GM18511 (cell line): Measurements from ENCODE around the gene C19orf67.
"Not testable (repeated sequence)": the region's sequence is repeated elsewhere in the genome, so short reads cannot be mapped to it uniquely, and the experiment has no call there.

Experiments
- ATAC-seq: cut with Tn5 transposase; IDR thresholded peaks from one replicate; pipeline ENCODE4 v1.9.1; 2021; ENCODE audit warnings: mild to moderate bottlenecking, moderate library complexity; ENCODE audit not compliant: unreplicated experiment

The C19orf67 gene

DNA sequence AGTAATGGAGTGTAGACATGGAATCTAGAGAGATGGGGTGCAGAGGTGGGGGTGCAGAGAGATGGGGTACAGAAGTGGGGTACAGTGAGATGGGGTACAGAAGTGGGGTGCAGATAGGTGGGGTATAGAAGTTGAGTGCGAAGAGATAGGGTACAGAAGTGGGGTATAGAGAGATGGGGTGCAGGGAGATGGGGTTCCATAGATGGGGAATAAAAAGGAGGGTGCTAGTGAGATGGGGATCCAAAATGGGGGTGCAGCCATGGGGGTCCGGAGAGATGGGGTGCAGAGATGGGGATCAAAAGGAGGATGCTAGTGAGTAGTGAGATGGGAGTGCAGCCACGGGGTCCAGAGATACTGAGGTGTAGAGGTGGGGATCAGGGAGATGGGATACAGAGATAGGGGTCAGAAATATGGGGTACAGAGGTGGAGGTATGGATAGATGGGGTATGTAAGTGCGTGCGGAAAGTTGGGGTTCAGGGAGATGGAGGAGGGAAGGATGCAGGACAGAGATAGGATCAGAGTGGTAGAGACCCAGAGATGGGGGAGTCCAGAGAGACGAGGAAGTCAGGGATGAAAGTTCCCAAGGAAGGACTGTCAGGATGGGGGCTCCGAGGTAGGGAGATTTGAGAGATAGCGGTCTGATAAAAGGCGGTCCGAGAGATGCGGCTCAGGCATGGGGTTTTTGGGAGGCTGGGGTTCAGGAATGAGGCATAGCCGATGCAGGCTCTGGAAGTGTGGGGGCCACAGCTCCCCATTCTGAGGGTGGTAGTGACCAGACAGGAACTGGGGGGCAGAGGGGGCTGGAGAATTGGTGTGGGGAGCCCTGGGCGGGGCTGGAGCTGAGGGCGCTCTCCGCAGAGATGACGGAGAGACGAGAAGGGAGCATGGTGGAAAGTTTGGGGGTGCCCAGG is 27.1 kb downstream of the C19orf67 start:
- ATAC-seq = no peak

DNA sequence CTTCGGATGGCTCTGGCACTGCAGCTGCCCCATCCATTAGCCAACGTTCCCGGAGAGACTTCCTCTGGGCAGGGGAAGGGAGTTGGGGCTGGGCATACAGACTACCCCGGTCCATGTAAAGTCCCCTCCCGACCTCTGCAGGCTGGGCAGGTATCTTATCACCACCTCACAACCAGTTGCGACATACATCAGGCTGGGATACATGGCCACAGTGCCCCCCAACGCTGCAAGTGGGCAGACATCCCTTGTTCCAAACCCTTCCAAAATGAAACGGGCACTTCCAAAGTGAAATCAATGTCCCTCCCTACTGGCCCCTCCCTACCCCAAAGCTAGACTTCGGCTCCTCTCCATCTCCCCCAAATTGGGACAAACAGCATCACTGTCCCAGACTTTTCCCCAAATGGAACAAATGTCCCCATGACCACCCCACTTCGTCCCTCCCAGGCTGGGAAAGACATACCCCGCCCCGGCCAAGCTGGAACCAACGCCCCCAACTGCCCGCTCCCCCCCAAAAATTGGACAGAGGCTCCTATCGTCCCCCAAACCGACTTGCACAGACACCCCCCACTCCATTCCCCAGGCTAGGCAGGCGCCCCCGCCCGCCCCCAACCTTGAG is 28.7 kb downstream of the C19orf67 start:
- no peak for ATAC-seq

DNA sequence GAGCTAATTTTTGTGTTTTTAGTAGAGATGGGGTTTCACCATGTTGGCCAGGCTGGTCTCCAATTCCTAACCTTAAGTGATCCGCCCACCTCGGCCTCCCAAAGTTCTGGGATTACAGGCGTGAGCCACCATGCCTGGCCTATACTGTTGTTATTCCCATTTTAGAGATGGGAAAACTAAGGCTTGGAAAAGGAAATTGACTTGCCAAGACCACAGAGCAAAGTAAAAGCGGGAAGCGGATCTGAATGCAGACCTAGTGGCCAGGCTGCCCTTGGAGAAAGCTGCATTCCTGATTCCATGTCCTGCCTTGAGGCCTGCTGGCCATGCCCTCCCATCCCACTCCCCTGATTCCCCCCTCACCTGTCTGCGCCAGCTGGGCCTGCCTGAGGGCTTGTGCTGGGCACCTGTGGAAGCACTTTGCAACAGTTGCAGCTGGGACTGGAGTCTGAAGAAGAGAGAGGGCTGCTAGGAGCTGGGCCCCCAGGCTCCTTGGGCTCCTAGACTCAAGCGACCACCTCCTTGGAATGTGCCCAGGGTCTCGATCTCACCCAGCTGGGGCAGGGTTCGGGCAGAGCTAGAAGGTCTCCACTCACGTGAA is 29.4 kb downstream of the C19orf67 start:
- no peak for ATAC-seq

DNA sequence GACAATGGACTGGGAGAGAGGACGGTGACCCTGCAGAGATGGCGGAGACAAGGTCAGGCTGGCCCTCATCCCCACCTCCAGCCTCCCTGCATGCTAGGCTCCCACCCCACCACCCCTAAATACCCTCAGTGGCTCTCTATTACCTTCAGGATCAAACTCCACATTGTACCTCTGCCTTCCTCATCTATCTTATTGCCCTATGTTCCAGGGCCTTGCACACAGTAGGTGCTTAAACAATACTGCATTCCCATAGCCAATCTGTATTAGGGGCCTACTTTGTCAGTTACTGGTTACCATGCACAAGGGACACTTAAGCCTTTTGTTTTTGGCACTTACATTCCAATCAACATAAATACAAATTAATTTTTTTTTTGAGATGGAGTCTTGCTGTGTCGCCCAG is 30.2 kb downstream of the C19orf67 start:
- no peak for ATAC-seq

DNA sequence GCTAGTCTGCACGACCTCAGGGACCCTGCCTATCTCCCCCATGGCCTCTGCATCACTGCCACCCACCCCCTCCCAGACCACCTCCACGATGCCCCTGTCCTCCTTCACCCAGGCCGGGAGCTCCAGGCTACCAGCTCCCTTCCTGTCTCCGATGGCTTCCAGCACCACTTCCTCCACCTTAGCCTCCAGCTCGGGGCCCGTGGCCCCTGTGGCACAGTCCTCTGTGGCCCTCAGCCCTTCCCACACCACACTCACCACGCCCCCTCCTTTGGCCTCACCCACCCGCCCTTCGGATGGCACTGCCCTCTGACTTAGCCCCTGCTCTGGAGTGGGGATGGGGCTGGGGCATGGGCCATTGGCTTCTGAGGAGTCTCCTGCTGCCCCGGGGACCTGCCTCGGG is 30.9 kb downstream of the C19orf67 start:
- ATAC-seq = no peak

DNA sequence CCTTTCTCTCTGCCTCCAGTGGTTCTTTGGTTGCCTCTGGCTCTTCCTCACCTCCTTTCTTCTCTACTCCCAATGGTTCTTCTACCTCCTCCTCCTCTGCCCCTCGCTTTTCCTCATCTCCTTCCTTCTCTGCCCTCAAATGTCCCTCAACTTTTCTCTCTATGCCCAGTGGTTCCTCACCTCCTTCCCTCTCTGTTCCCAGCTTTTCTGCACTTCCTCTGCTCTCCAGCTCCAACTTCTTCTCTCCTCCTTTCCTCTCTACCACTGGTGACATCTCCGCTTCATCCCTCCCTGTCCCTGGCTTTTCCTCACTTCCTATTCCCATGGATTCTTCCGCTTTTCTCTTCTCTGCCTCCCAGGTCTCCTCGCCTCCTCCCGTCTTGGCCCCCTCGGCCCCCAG is 31.5 kb downstream of the C19orf67 start:
- no peak for ATAC-seq

DNA sequence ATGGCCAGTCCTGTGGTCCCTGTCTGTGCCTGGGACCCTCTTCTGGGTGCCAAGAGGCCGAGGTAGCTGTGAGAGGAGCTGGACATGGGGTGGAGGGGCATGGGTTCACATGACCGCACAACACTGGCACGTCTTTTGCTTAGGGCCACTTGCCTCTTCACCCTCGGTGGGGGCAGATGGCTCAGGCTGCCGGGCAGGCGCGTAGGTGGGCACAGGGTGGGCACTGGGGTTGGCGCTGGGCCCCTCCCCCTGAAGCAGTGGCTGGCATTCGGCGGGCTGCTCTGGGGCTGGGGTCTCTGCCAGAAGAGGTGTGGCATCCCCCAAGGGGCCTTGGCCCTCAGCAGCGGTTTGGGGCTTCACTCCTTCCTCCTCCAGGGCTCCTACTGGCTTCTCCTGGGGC is 32.1 kb downstream of the C19orf67 start:
- ATAC-seq = no peak

DNA sequence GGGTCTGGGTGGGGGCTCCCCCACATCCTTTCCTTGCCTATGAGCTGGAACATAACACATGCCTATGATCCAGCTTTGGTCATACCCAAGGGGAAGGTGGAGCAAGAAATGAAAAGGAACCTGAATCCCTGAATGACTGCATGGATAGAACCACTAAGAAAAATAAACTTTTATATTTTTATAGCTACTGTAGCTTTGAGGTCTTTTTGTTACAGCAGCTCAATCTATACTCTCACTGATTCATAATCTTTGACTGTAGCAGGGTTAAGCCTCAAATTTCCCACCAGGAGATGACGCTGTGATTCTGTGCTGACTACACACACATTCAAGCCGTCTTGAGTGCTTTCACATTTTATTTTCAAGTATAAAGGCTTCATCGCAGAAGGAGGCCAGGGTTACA is 32.6 kb downstream of the C19orf67 start:
- no peak for ATAC-seq

DNA sequence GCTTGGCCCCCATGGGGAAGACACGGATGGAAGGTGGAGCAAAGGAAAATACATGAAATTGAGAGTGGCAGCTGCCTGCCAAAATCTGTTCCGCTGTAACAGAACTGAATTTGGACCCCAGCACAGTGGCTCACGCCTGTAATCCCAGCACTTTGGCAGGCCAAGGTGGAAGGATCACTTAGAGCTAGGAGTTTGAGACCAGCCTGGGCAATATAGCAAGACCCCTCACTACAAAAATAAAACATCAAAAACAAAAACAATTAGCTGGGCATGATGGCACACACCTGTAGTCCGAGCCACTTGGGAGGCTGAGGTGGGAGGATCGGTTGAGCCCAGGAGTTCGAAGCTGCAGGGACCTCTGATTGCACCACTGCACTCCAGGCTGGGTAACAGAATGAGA is 33.1 kb downstream of the C19orf67 start:
- no peak for ATAC-seq

DNA sequence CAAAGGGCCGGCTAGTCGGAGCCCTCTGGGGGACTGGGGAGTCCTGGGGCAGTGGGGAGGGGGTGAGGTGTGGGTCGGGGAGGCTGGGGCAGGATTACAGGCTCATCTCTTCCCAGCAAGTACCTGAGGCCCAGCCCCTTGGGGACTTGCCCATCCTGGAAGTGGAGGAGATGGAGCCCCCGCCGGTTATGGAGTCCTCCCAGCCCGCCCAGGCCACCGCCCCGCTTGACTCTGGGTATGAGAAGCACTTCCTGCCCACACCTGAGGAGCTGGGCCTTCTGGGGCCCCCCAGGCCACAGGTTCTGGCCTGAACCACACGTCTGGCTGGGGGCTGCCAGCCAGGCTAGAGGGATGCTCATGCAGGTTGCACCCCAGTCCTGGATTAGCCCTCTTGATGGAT is 33.6 kb downstream of the C19orf67 start:
- no peak for ATAC-seq

DNA sequence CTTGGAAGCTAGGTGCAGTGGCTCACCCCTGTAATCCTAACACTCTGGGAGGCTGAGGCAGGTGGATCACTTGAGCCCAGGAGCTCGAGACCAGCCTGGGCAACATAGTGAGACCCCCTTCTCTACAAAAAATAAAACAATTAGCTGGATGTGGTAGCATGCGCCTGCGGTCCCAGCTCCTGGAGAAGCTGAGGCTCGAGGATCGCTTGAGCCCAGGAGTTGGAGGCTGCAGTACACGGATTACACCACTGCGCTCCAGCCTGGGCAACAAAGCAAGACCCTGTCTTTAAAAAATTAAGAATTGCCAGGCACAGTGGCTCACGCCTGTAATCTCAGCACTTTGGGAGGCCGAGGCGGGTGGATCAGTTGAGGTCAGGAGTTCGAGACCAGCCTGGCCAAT is 34.6 kb downstream of the C19orf67 start:
- not testable (repeated sequence) for ATAC-seq

DNA sequence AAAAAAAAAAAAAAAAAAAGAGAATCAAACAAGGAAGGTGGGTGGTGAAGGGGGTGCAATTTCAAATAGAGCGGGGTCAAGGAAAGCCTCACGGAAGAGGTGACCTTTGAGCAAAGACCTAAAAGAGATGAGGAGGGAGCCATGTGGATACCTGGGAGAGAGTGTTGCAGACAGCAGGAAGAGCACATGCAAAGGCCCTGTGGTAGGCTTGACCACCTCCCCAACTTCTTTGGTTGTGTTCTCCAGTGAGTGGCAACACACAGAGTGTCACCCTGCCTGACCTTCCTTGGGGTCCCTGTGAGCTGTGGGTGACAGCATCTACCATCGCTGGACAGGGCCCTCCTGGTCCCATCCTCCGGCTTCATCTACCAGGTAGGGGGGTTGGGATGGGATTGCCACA is 35.1 kb downstream of the C19orf67 start:
- no peak for ATAC-seq

DNA sequence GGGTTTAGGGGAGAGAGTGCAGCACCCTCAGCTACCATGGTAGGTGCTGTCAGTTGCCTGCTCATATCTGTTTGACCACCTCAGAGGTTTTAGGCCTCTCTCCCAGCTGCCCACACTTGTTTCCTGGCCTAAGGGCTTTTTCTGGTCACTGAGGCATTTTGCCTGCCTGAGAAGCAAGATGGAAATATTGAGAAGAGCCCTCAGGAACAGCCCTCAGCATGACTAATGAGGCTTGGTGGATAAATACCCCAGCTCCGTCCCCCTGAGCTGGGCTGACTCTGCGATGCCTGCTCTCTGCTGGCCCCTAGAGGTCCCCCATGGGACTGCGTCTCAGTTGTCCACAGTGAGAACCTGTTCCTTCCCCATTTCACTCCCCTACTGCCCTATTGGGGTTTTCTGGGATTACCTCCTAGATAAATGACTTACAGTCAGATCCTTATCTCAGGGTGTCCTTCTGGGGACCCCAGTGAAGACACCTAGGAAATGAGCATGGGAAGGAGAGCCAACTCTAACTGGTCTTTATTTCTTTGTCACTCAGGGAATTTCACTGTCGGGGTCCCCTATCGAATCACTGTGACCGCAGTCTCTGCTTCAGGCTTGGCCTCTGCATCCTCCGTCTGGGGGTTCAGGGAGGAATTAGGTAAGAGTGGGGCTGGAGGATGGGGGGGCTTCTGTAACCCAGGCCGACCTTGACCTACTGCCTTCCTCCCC is 37.0 kb downstream of the C19orf67 start:
- ATAC-seq = no peak

DNA sequence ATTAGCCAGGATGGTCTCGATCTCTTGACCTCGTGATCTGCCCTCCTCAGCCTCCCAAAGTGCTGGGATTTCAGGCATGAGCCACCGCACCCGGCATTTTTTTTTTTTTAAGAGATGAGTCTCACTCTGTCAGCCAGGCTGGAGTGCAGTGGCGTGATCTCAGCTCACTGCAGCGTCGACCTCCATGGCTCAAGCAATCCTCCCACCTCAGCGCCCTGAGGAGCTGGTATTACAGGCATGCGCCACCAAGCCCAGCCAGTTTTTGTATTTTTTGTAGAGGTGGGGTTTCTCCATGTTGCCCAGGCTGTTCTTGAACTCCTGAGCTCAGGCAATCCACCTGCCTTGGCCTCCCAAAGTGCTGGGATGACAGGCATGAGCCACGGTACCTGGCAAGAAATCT is 37.7 kb downstream of the C19orf67 start:
- not testable (repeated sequence) for ATAC-seq

DNA sequence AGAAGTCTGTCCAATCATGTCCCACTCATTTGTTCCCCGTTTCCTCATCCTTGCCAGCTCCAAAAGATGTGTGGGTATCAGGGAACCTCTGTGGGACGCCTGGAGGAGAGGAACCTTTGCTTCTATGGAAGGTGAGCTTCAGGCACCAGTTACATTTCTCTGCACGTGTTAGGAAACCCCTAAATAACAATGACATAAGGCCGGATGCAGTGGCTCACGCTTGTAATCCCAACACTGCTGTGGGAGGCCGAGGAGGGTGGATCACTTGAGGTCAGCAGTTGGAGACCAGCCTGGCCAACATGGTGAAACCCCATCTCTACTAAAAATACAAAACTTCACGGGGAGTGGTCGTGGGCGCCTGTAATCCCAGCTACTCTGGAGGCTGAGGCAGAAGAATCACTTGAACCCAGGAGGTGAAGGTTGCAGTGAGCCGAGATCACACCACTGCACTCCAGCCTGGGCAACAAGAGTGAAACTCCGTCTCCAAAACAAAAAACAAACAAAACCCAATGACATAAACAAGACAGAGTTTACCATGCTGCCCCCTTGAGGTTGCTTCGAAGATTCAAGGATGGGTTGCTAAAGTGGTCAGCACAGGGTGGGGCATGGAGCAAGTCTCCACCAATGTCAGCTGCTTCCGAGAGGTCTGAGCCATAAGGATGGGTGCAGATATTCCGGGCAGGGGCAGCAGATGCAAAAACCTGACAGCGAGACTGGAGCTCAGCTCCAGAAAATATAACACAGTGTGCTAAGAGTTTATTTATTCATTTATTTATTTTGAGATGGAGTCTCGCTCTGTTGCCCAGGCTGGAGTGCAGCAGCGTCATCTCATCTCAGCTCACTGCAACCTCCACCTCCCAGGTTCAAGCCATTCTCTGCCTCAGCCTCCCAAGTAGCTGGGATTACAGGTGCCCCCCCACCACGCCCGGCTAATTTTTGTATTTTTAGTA is 42.6 kb downstream of the C19orf67 start:
- ATAC-seq = not testable (repeated sequence)

DNA sequence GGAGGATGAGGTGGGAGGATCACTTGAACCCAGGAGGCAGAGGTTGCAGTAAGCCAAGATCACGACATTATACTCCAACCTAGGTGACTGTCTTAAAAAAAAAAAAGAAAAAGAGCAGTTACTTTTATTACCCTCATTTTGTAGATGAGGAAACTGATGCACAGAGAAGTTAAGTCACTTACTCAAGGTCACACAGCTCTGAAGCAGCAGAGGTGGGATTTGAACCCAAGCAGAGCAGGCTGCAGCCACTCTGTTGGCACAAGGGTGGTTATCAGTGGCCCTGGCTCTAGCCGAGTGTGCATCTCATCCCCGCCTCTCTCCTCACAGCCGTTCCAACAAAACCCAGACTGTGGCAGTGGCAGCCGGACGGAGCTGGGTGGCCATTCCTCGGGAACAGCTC is 46.4 kb downstream of the C19orf67 start:
- no peak for ATAC-seq

DNA sequence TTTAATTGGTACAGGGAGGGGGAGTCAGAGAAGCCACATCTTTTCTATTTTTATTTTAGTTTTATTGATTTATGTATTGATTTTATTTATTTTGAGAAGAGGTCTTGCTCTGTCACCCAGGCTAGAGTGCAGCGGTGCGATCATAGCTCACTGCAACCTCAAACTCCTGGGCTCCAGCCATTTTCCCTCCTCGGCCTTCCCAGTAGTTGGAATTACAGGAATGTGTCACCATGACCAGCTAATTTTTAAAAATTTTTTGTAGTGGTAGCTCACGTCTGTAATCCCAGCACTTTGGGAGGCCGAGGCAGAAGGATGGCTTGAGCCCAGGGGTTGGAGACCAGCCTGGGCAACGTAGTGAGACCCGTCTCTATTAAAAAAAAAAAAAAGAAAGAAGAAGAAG is 49.9 kb downstream of the C19orf67 start:
- ATAC-seq = no peak

DNA sequence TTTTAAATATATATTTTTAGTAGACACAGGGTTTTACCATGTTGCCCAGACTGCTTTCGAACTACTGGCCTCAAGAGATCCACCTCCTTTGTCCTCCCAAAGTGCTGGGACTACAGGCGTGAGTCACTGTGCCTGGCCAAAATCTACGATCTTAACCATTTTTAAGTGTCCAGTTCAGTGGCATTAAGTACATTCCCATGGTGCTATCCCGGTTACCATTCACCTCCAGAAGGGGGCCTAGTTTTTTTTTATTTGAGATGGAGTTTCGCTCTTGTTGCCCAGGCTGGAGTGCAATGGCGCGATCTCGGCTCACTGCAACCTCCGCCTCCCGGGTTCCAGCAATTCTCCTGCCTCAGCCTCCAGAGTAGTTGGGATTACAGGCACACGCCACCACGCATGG is 50.4 kb downstream of the C19orf67 start:
- ATAC-seq = not testable (repeated sequence)

DNA sequence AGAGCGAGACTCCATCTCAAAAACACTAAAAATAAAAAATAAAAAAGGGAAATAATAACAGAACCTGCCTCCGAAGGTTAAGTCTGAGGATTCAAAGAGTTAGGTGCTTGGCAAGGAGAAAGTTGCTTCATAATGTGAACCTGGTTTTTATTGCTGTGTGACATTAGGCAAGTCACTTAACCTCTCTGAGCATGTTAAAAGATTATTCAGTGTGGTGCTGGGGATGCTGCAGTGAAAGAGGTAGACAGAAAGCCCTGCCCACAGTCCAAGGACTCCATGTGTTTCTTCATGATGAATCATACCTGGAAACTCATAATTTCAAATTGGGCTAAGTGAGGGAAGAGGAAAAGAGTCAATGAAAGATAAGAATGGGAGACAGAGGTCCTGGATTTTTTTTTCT is 51.6 kb downstream of the C19orf67 start:
- no peak for ATAC-seq

DNA sequence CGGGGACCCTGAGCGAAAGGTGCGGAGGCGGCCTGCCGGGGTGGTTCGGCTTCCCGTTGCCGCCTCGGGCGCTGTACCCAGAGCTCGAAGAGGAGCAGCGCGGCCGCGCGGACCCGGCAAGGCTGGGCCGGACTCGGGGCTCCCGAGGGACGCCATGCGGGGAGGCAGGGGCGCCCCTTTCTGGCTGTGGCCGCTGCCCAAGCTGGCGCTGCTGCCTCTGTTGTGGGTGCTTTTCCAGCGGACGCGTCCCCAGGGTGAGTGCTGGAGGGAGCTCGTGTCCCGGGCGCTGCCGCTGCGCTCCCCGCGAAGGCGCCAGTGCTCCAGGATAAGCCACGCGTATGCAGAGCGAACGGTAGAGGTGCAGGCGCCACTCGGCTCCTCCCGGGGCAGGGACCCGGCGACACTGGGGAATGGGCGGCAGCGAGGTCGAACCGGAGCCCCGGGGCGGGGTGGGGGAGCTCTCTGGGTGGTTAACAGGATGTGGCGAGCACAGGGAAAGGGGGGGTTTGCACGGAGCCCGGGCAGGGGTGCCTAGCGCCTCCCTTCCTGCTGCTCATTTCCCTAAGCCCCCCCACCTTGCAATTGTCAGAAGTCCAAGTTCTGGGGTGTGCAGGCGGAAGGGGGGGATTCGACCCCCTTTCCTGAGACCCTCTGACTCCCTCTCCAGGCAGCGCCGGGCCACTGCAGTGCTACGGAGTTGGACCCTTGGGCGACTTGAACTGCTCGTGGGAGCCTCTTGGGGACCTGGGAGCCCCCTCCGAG is 53.7 kb downstream of the C19orf67 start, which contains the start of gene IL27RA:
TSS of gene IL27RA (plus strand) at position 44 of the 762 bp plus-strand sequence. CDS start at position 155, 111 bp downstream.
- ATAC-seq = peak; percentile 77
